GM23338 (cell line): Measurements from ENCODE around the gene TPGS1. TPM values are rescaled to one million over a fixed set of nuclear protein-coding genes. Genes with fewer than 3 reads are reported as not detected.
A peak's percentile ranks its signal among the peaks of the same experiment; 100 is the strongest.

Experiments used
- ATAC-seq: fragments of 200-7000 bp; cut with Tn5 transposase; 3 replicates; pipeline ENCODE4 v1.9.1; 2020
- DNase-seq: peaks from one replicate; pipeline ENCODE4 v3.0.0-alpha.2; 2015; ENCODE audit warnings: low spot score
- H2AFZ ChIP-seq: fragments of 200-600 bp; sonication (generic); 2 replicates; pipeline ENCODE4 v1.8.0; 2016; ENCODE audit warnings: antibody characterized with exemption, mild to moderate bottlenecking, moderate library complexity
- H3F3A ChIP-seq: fragments of 200-600 bp; sonication (generic); replicated peaks from 2 replicates; pipeline ENCODE4 v1.8.0; 2017; ENCODE audit warnings: antibody characterized with exemption, mixed run types, low read depth
- H3K27ac ChIP-seq: fragments of 200-600 bp; sonication (generic); 2 replicates; pipeline ENCODE4 v1.6.1; 2016; ENCODE audit warnings: low read depth
- H3K27me3 ChIP-seq: fragments of 200-600 bp; sonication (generic); 2 replicates; pipeline ENCODE4 v1.8.0; 2016; ENCODE audit warnings: mild to moderate bottlenecking, mixed run types, moderate library complexity; ENCODE audit not compliant: insufficient read depth
- H3K36me3 ChIP-seq: fragments of 200-600 bp; sonication (generic); 2 replicates; pipeline ENCODE4 v1.8.0; 2016; ENCODE audit warnings: mild to moderate bottlenecking; ENCODE audit not compliant: insufficient read depth
- H3K4me1 ChIP-seq: fragments of 200-600 bp; sonication (generic); 2 replicates; pipeline ENCODE4 v1.8.0; 2016; ENCODE audit warnings: mild to moderate bottlenecking, moderate library complexity; ENCODE audit not compliant: insufficient read depth
- H3K4me2 ChIP-seq: fragments of 200-600 bp; sonication (generic); 2 replicates; pipeline ENCODE4 v1.7.1; 2017; ENCODE audit warnings: mixed run types
- H3K4me3 ChIP-seq: fragments of 200-600 bp; sonication (generic); 2 replicates; pipeline ENCODE4 v1.6.1; 2016; ENCODE audit warnings: mixed run types
- H3K79me2 ChIP-seq: fragments of 200-600 bp; sonication (generic); replicated peaks from 2 replicates; pipeline ENCODE4 v1.8.0; 2017; ENCODE audit warnings: mild to moderate bottlenecking; ENCODE audit not compliant: insufficient read depth
- H3K9me2 ChIP-seq: fragments of 200-600 bp; sonication (generic); 2 replicates; pipeline ENCODE4 v1.8.0; 2017; ENCODE audit not compliant: insufficient read depth
- H4K20me1 ChIP-seq: fragments of 200-600 bp; sonication (generic); replicated peaks from 2 replicates; pipeline ENCODE4 v1.8.0; 2017; ENCODE audit warnings: mild to moderate bottlenecking; ENCODE audit not compliant: insufficient read depth
- H3K27ac Mint-ChIP-seq: 2 replicates; pipeline ENCODE4 v1.8.0; 2020; ENCODE audit warnings: inconsistent platforms, mild to moderate bottlenecking, moderate library complexity, mixed read lengths
- H3K27me3 Mint-ChIP-seq: 3 replicates; pipeline ENCODE4 v1.8.0; 2022; ENCODE audit warnings: low read depth, mild to moderate bottlenecking, moderate library complexity, mixed read lengths, inconsistent platforms; ENCODE audit not compliant: insufficient read depth, poor library complexity
- H3K36me3 Mint-ChIP-seq: 3 replicates; pipeline ENCODE4 v1.8.0; 2021; ENCODE audit warnings: low read depth, mild to moderate bottlenecking, inconsistent platforms, moderate library complexity, mixed read lengths
- H3K4me1 Mint-ChIP-seq: 3 replicates; pipeline ENCODE4 v1.8.0; 2020; ENCODE audit warnings: mild to moderate bottlenecking, inconsistent platforms, mixed read lengths
- H3K4me3 Mint-ChIP-seq: 3 replicates; pipeline ENCODE4 v1.8.0; 2021; ENCODE audit warnings: moderate library complexity, mild to moderate bottlenecking, inconsistent platforms, mixed read lengths
- H3K9me3 Mint-ChIP-seq: 3 replicates; pipeline ENCODE4 v1.8.0; 2020; ENCODE audit warnings: moderate library complexity, mild to moderate bottlenecking, inconsistent platforms, mixed read lengths
- CREB1 ChIP-seq: fragments of 250-450 bp; sonication (Bioruptor Pico); IDR thresholded peaks from 2 replicates; pipeline ENCODE4 v1.5.0; 2020; ENCODE audit warnings: low read depth, mild to moderate bottlenecking, moderate library complexity
- ETS1 ChIP-seq: IDR thresholded peaks from 2 replicates; pipeline ENCODE4 v1.6.1; 2016; ENCODE audit warnings: antibody characterized with exemption
- NANOG ChIP-seq: IDR thresholded peaks from 2 replicates; pipeline ENCODE4 v1.6.1; 2016; ENCODE audit warnings: antibody characterized with exemption, borderline replicate concordance
- ZNF462 ChIP-seq: fragments of 250-450 bp; sonication (Bioruptor Pico); IDR thresholded peaks from 2 replicates; pipeline ENCODE4 v1.5.0; 2020; ENCODE audit warnings: mild to moderate bottlenecking, moderate library complexity
- polyA plus RNA-seq: library from polyadenylated mRNA; unstranded; fragments of >200 nt; fragmentation: Nextera tagmentation; extraction: Ambion mirVana; gene quantifications from 2 replicates; pipeline ENCODE4 v1.2.1, GENCODE V29; 2016
- total RNA-seq: library from RNA; depleted of rRNA; stranded (reverse); fragments of >200 nt; shearing (Covaris generic); gene quantifications from 2 replicates; pipeline ENCODE4 v1.2.3, GENCODE V29; 2014

Gene TPGS1
- total and polyA plus RNA-seq, 2 experiments from 2014 or later: 11.9 to 38.4 TPM

DNA sequence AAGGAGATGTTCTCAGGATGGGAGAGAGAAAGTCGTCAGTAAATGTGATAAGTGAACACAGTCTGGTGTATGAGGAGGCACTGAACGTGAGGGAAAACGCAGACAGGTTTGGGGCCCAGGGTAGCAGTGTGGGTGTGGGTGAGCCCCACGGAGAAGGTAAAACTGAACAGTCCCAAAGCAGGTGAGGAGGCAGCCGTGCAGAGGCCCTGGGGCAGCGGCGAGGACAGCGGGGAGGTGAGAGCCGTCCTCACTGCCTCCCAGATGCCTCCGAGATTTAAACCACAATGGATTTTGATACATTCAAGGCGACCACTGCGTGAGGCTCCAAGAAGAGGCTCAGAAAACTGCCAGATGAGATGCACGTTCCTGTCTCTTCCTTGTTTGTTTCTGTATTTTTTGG lies 31.9 kb upstream of the TPGS1 start (continued):
- TF ChIP-seq CREB1 (no peak), ETS1 (no peak), NANOG (no peak), ZNF462 (CRISPR knock-in tag) (no peak)

DNA sequence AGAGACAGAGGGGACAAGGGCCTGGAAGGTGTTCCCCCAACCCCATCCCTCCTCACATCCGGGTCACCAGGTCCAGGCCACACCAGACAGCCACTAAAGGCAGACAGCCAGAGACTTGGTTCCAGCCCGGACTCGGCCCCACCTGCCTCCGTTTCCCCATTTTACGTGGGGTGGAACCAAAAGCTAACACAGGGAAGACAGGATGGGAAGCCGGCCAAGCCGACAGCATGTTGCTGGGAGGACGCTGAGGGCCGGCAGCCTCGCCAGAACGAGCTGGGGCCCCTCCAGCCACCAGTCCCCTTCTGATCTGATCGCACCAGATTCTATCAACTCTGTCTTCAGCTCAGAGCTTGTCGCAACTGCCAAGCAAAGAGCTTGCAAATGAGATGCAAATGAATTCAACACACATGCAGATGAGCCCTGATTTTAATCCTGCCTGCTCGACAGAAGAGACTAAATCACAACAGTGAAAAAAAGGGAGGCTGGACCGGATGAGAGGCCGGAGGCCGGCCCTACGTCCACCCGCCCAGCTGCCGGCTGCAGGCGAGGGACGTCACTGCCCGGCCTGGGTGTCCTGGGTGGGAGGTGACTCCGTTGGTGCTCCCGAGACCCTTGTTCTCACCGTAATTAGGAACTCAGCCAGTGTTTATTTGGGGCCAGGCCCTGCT lies 28.9 kb upstream of the TPGS1 start:
- Mint-ChIP-seq H3K27me3 (peaks cover 32% of the 10 kb centered on the region), H3K36me3 (peaks cover 14% of the 10 kb centered on the region), H3K9me3 (peaks cover 36% of the 10 kb centered on the region), H3K4me3 (no peak overlapping the region), H3K27ac (no peak overlapping the region), H3K4me1 (peaks cover 9% of the 10 kb centered on the region; the same call in 2 of the 3 replicates)
- Histone ChIP-seq H3K27ac (no peak overlapping the region), H3K27me3 (no peaks in the 10 kb centered on the region), H3K9me2 (peaks cover 3% of the 10 kb centered on the region; the same call in 1 of the 2 replicates), H3K4me1 (no peaks in the 10 kb centered on the region), H3K4me3 (no peak overlapping the region), H4K20me1 (no peaks in the 10 kb centered on the region), H3K4me2 (no peak overlapping the region), H3F3A (peaks cover 15% of the 10 kb centered on the region), H3K36me3 (no peaks in the 10 kb centered on the region), H3K79me2 (no peaks in the 10 kb centered on the region), H2AFZ (no peak overlapping the region)
- DNase-seq (no peak), ATAC-seq (peak; percentile 12; the same call in 1 of the 3 replicates)
- TF ChIP-seq ZNF462 (CRISPR knock-in tag) (no peak), NANOG (no peak)
